Endothelial cell of umbilical vein (primary cell): ENCODE measurements around the gene FGFBP2. TPM values are rescaled to one million over a fixed set of nuclear protein-coding genes. Genes with fewer than 3 reads are reported as not detected.

ENCODE experiments used
- BruUV-seq: library from RNA; stranded (reverse); fragments of 400-500 nt; replicated peaks from 2 replicates; lab custom pipeline; 2021; lab: Mats Ljungman, UMichigan
- CTCF ChIA-PET: fragments of 300-600, 350-600 bp; sonication (Branson Sonifier 250); formaldehyde crosslinking; loops from one replicate; lab custom pipeline; 2021; ENCODE audit warnings: antibody characterized with exemption, inconsistent platforms; lab: Charles Lee
- POLR2A ChIA-PET: fragments of 300-600, 350-600 bp; sonication (Branson Sonifier 250); formaldehyde crosslinking; loops from one replicate; lab custom pipeline; 2021; ENCODE audit warnings: antibody characterized with exemption, inconsistent platforms; lab: Charles Lee
- DNase-seq: peaks from one replicate; pipeline ENCODE4 v3.0.0-alpha.2; 2011; ENCODE audit warnings: low read depth, low spot score
- FAIRE-seq: peaks from 2 replicates; lab custom pipeline; 2011; peaks lifted over from hg19 to GRCh38; lab: Jason Lieb, UNC
- H2AFZ ChIP-seq: 2 replicates; pipeline ENCODE4 v1.6.0; 2012; ENCODE audit warnings: low read depth, low read length, control low read depth, inconsistent platforms
- H3K27ac ChIP-seq: 2 replicates; pipeline ENCODE4 v1.5.1; 2011; ENCODE audit warnings: low read depth, mild to moderate bottlenecking, control low read depth, low read length, moderate library complexity; ENCODE audit not compliant: insufficient read depth
- H3K27me3 ChIP-seq, 2 experiments: 2 replicates each; pipeline versions ENCODE4 v1.6.0 to v1.6.1; 2011; ENCODE audit warnings: low read length in 2 of 2, mixed read lengths in 1 of 2; ENCODE audit not compliant: control insufficient read depth in 2 of 2, insufficient read depth in 2 of 2
- H3K36me3 ChIP-seq, 2 experiments: 2 replicates in 1 of 2; 3 replicates in 1 of 2; pipeline ENCODE4 v1.5.1; 2011; ENCODE audit warnings: low read length in 2 of 2, mild to moderate bottlenecking in 1 of 2, moderate library complexity in 1 of 2; ENCODE audit not compliant: control insufficient read depth in 2 of 2, insufficient read depth in 2 of 2; ENCODE audit errors: extremely low read depth in 1 of 2
- H3K4me1 ChIP-seq: 3 replicates; pipeline ENCODE4 v1.5.1; 2011; ENCODE audit warnings: mild to moderate bottlenecking, low read length; ENCODE audit not compliant: control insufficient read depth, insufficient read depth; ENCODE audit errors: extremely low read depth
- H3K4me2 ChIP-seq: 2 replicates; pipeline ENCODE4 v1.6.1; 2011; ENCODE audit warnings: low read length, control low read depth, mixed read lengths; ENCODE audit not compliant: insufficient read depth
- H3K4me3 ChIP-seq, 3 experiments: fragments of 200-600 bp in 1 of 3; sonication (generic), shearing (Covaris generic) in 1 of 3; replicated peaks in 1 of 3; 2 replicates each; pipeline ENCODE4 v1.5.1; 2011 to 2016; ENCODE audit warnings: control low read depth in 3 of 3, low read length in 3 of 3, mild to moderate bottlenecking in 2 of 3, inconsistent platforms in 1 of 3, low read depth in 1 of 3, moderate library complexity in 1 of 3; ENCODE audit not compliant: insufficient read depth in 1 of 3
- H3K79me2 ChIP-seq: 2 replicates; pipeline ENCODE4 v1.6.0; 2012; ENCODE audit warnings: low read length, inconsistent platforms; ENCODE audit not compliant: control insufficient read depth, insufficient read depth
- H3K9ac ChIP-seq: replicated peaks from 2 replicates; pipeline ENCODE3; 2011; ENCODE audit warnings: low read length, control low read depth; ENCODE audit not compliant: insufficient read depth; ENCODE audit errors: extremely low read depth
- H3K9me1 ChIP-seq: replicated peaks from 3 replicates; pipeline ENCODE4 v1.6.0; 2011; ENCODE audit warnings: mild to moderate bottlenecking, low read length; ENCODE audit not compliant: control insufficient read depth, insufficient read depth; ENCODE audit errors: extremely low read depth
- H3K9me3 ChIP-seq: replicated peaks from 2 replicates; pipeline ENCODE4 v1.5.1; 2012; ENCODE audit warnings: low read length, inconsistent platforms; ENCODE audit not compliant: control insufficient read depth, insufficient read depth
- H4K20me1 ChIP-seq: replicated peaks from 2 replicates; pipeline ENCODE3; 2011; ENCODE audit warnings: mild to moderate bottlenecking, low read length; ENCODE audit not compliant: control insufficient read depth, insufficient read depth; ENCODE audit errors: extremely low read depth
- FOS ChIP-seq: IDR thresholded peaks from 2 replicates; pipeline ENCODE4 v1.6.1; 2011; ENCODE audit warnings: mild to moderate bottlenecking, low read length, moderate library complexity, borderline replicate concordance; ENCODE audit not compliant: insufficient read depth
- GATA2 ChIP-seq: IDR thresholded peaks from 2 replicates; pipeline ENCODE4 v1.7.0; 2011; ENCODE audit warnings: low read depth, mild to moderate bottlenecking, moderate library complexity, mixed read lengths, low read length; ENCODE audit not compliant: insufficient read length, insufficient read depth
- JUN ChIP-seq: IDR thresholded peaks from 2 replicates; pipeline ENCODE4 v1.6.1; 2011; ENCODE audit warnings: borderline replicate concordance, low read depth; ENCODE audit not compliant: insufficient read length, insufficient read depth
- MYC ChIP-seq: IDR thresholded peaks from one replicate; pipeline ENCODE4 v1.6.1; 2011; ENCODE audit warnings: mild to moderate bottlenecking, low read depth, low read length
- POLR2A ChIP-seq: IDR thresholded peaks from 2 replicates; pipeline ENCODE4 v1.6.1; 2012; ENCODE audit warnings: low read depth, mild to moderate bottlenecking, control low read depth, low read length
- POLR2AphosphoS5 ChIP-seq: IDR thresholded peaks from 2 replicates; pipeline ENCODE4 v1.6.1; 2012; ENCODE audit warnings: low read depth, mild to moderate bottlenecking, control low read depth, low read length, moderate library complexity; ENCODE audit not compliant: insufficient read depth
- dilution Hi-C: fragments of 300-500 bp; cut with MboI; formaldehyde crosslinking; loops from one replicate; pipeline ENCODE4 v1.15.0; 2019; ENCODE audit warnings: low sequenced_read_pairs; ENCODE audit not compliant: extremely low pct_ligation_motif_present
- intact Hi-C: fragments of 100-400 bp; cut with micrococcal nuclease; formaldehyde crosslinking; loops from one replicate; pipeline ENCODE4 v1.10.0; 2022
- polyA plus RNA-seq, 4 experiments: library from polyadenylated mRNA; depleted of rRNA in 3 of 4; stranded (reverse) in 3 of 4; unstranded in 1 of 4; fragments of >200 nt; gene quantifications; 2 replicates each; pipeline versions ENCODE4 v1.2.1 to v1.2.3, GENCODE V29; 2011 to 2012; ENCODE audit warnings: missing spikeins in 1 of 4
- total RNA-seq: library from RNA; stranded (reverse); gene quantifications from 2 replicates; pipeline ENCODE4 v1.2.3, GENCODE V29; 2021

The FGFBP2 gene
- total and polyA plus RNA-seq, 2 donors (not counting 3 experiments of a cell fraction or from before 2014, with no cell fraction given) = not detected

DNA sequence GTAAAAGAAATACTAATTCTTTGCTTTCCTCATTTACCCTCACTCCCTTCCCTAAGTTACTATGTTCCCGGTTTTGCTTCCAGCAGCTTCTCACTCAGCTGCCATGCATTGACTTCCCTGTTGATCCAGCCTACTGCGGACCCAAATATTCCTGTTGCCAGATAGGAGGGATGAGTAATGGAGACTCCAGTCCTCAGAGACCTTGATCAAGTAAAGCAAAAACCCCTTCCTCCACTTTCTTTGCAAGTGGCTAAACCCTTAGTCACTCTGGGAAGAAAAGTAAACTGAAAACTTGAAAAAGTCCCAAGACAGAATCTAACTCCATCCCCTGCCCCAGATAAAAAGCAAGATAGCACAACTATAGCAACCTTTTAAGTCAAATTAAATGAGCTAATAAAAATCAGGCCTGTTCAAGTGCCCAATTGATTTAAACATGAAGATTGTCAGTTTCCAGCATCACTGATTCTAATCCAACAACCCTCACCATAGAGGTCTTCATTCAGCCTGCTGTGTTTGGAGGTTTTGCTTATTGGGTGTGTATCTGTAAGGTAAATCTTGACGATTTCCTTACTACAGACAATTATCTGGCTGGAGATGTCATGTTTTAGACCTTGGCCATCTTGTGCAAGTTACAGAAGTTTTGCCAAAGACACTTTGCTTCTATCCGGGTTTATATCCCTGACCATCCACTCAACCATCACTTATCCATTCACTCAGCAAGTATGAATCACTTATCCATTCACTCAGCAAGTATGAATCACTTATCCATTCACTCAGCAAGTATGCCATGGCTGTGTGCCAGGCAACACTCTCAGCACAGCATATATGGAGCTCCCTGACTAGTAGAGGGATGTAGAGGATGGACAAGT, 42.0 kb downstream of the FGFBP2 start:
- Histone ChIP-seq H3K79me2 (no peaks in the 10 kb centered on the region), H3K9ac (no peak overlapping the region), H3K36me3 (no peaks in the 10 kb centered on the region), H3K27me3 (no peaks in the 10 kb centered on the region), H3K9me1 (no peaks in the 10 kb centered on the region), H3K4me1 (peaks cover 11% of the 10 kb centered on the region), H3K27ac (peak overlapping the region; percentile 24), H3K9me3 (no peaks in the 10 kb centered on the region), H3K4me2 (peak overlapping the region; percentile 6), H4K20me1 (no peaks in the 10 kb centered on the region), H3K4me3 (no peak overlapping the region), H2AFZ (no peak overlapping the region)
- no TSS peak for BruUV-seq
- TF ChIP-seq MYC = no peak
- TF ChIP-seq POLR2AphosphoS5 = peak; percentile 82
- peak; percentile 63 for TF ChIP-seq GATA2
- peak; percentile 99 for TF ChIP-seq FOS
- peak; percentile 97 for TF ChIP-seq JUN
- no peak for TF ChIP-seq POLR2A
- POLR2A ChIA-PET = no interaction called here
- intact Hi-C loops = loop anchor here (1.0 to 2.0 kb wide), 3 partner anchors 8 to 38 kb away; no protein-coding TSS in a partner anchor
- CTCF ChIA-PET = interaction anchor here (1.0 to 2.6 kb wide), 7 partner anchors 10 to 441 kb away, joined by 3 to 18 read pairs (median 6); no protein-coding TSS in a partner anchor
- dilution Hi-C loops = no loop called here
- DNase-seq = peak; percentile 89
- FAIRE-seq = peak; percentile 100
